HUES48 (cell line): ENCODE measurements around the gene OR51B2.

Source experiments
- H3K27ac ChIP-seq: one replicate; pipeline ENCODE4 v1.7.0; 2013; ENCODE audit warnings: low read depth, low read length, inconsistent platforms
- H3K27me3 ChIP-seq: 2 replicates; pipeline ENCODE4 v1.6.1; 2013; ENCODE audit warnings: mild to moderate bottlenecking, low read length; ENCODE audit not compliant: control insufficient read depth, insufficient read depth
- H3K36me3 ChIP-seq: 2 replicates; pipeline ENCODE4 v1.6.1; 2013; ENCODE audit warnings: low read length; ENCODE audit not compliant: control insufficient read depth, insufficient read depth
- H3K4me1 ChIP-seq: 2 replicates; pipeline ENCODE4 v1.6.1; 2013; ENCODE audit warnings: mild to moderate bottlenecking, low read length; ENCODE audit not compliant: control insufficient read depth, insufficient read depth
- H3K4me3 ChIP-seq: 2 replicates; pipeline ENCODE4 v1.5.1; 2013; ENCODE audit warnings: mild to moderate bottlenecking, low read depth, low read length
- H3K9ac ChIP-seq: 2 replicates; pipeline ENCODE4 v1.6.1; 2013; ENCODE audit warnings: mild to moderate bottlenecking, low read depth, low read length, moderate library complexity
- H3K9me3 ChIP-seq: 2 replicates; pipeline ENCODE4 v1.6.1; 2013; ENCODE audit warnings: low read length; ENCODE audit not compliant: control insufficient read depth, insufficient read depth

The OR51B2 gene

GRCh38 chr11:5290106-5290505, 34.0 kb downstream of the OR51B2 start:
- Histone ChIP-seq H3K36me3 (no peaks in the 10 kb centered on the region), H3K27ac (no peak overlapping the region), H3K9me3 (no peaks in the 10 kb centered on the region), H3K9ac (no peak overlapping the region), H3K4me3 (no peak overlapping the region), H3K4me1 (no peaks in the 10 kb centered on the region), H3K27me3 (no peaks in the 10 kb centered on the region)

GRCh38 chr11:5289696-5290095, 34.4 kb downstream of the OR51B2 start:
- H3K4me3 ChIP-seq = no peak overlapping the region
- H3K27me3 ChIP-seq = no peaks in the 10 kb centered on the region
- H3K27ac ChIP-seq = no peak overlapping the region
- H3K36me3 ChIP-seq = no peaks in the 10 kb centered on the region
- no peaks in the 10 kb centered on the region for H3K9me3 ChIP-seq
- H3K4me1 ChIP-seq = no peaks in the 10 kb centered on the region
- no peak overlapping the region for H3K9ac ChIP-seq

- H3K27ac ChIP-seq = no peak overlapping the region
- H3K4me1 ChIP-seq = no peaks in the 10 kb centered on the region
These were observed 35.1 kb downstream of the OR51B2 start for GRCh38 chr11:5288906-5289550.

GRCh38 chr11:5288108-5288905, 35.8 kb downstream of the OR51B2 start:
- Histone ChIP-seq H3K4me3 (no peak overlapping the region), H3K9ac (no peak overlapping the region), H3K27ac (no peak overlapping the region), H3K9me3 (no peaks in the 10 kb centered on the region), H3K4me1 (no peaks in the 10 kb centered on the region), H3K36me3 (no peaks in the 10 kb centered on the region), H3K27me3 (no peaks in the 10 kb centered on the region)

More at GRCh38 chr11:5288906-5289550, 35.1 kb downstream of the OR51B2 start:
- Histone ChIP-seq H3K27me3 (no peaks in the 10 kb centered on the region), H3K36me3 (no peaks in the 10 kb centered on the region), H3K9me3 (no peaks in the 10 kb centered on the region), H3K4me3 (no peak overlapping the region), H3K9ac (no peak overlapping the region)

- H3K36me3 ChIP-seq = no peaks in the 10 kb centered on the region
- no peaks in the 10 kb centered on the region for H3K4me1 ChIP-seq
- no peaks in the 10 kb centered on the region for H3K9me3 ChIP-seq
- H3K27me3 ChIP-seq = no peaks in the 10 kb centered on the region
- no peak overlapping the region for H3K4me3 ChIP-seq
- H3K9ac ChIP-seq = no peak overlapping the region
- H3K27ac ChIP-seq = no peak overlapping the region
These were observed 37.2 kb downstream of the OR51B2 start for GRCh38 chr11:5286901-5287300.

GRCh38 chr11:5286351-5286750, 37.7 kb downstream of the OR51B2 start:
- Histone ChIP-seq H3K4me3 (no peak overlapping the region), H3K27me3 (no peaks in the 10 kb centered on the region), H3K36me3 (no peaks in the 10 kb centered on the region), H3K9ac (no peak overlapping the region), H3K9me3 (no peaks in the 10 kb centered on the region), H3K27ac (no peak overlapping the region), H3K4me1 (no peaks in the 10 kb centered on the region)

GRCh38 chr11:5285703-5286340, 38.3 kb downstream of the OR51B2 start:
- Histone ChIP-seq H3K9me3 (no peaks in the 10 kb centered on the region), H3K4me1 (0 out of 2 replicates have a peak, but pooled peaks cover 1% of the 10 kb centered on the region)

GRCh38 chr11:5284637-5285036, 39.5 kb downstream of the OR51B2 start:
- H3K4me1 ChIP-seq = peaks cover 4% of the 10 kb centered on the region; the same call in 1 of the 2 replicates
- no peaks in the 10 kb centered on the region for H3K27me3 ChIP-seq
- no peak overlapping the region for H3K9ac ChIP-seq

More at GRCh38 chr11:5285703-5286340, 38.3 kb downstream of the OR51B2 start:
- H3K27ac ChIP-seq = no peak overlapping the region
- H3K9ac ChIP-seq = no peak overlapping the region
- no peaks in the 10 kb centered on the region for H3K36me3 ChIP-seq
- no peak overlapping the region for H3K4me3 ChIP-seq
- no peaks in the 10 kb centered on the region for H3K27me3 ChIP-seq

GRCh38 chr11:5283882-5284281, 40.2 kb downstream of the OR51B2 start:
- Histone ChIP-seq H3K9ac (no peak overlapping the region), H3K4me3 (no peak overlapping the region), H3K27me3 (no peaks in the 10 kb centered on the region), H3K4me1 (peaks cover 4% of the 10 kb centered on the region; the same call in 1 of the 2 replicates), H3K27ac (no peak overlapping the region), H3K36me3 (no peaks in the 10 kb centered on the region), H3K9me3 (no peaks in the 10 kb centered on the region)

More at GRCh38 chr11:5284637-5285036, 39.5 kb downstream of the OR51B2 start:
- H3K4me3 ChIP-seq = no peak overlapping the region
- H3K9me3 ChIP-seq = no peaks in the 10 kb centered on the region
- H3K27ac ChIP-seq = no peak overlapping the region
- H3K36me3 ChIP-seq = no peaks in the 10 kb centered on the region

- Histone ChIP-seq H3K27ac (no peak overlapping the region), H3K36me3 (no peaks in the 10 kb centered on the region), H3K27me3 (no peaks in the 10 kb centered on the region), H3K9me3 (no peaks in the 10 kb centered on the region), H3K9ac (no peak overlapping the region), H3K4me3 (no peak overlapping the region), H3K4me1 (peaks cover 4% of the 10 kb centered on the region; the same call in 1 of the 2 replicates)
These were observed 41.0 kb downstream of the OR51B2 start for GRCh38 chr11:5283086-5283485.

- Histone ChIP-seq H3K27ac (no peak overlapping the region), H3K4me1 (peaks cover 4% of the 10 kb centered on the region; the same call in 1 of the 2 replicates), H3K9me3 (no peaks in the 10 kb centered on the region), H3K4me3 (no peak overlapping the region), H3K27me3 (no peaks in the 10 kb centered on the region), H3K9ac (no peak overlapping the region), H3K36me3 (no peaks in the 10 kb centered on the region)
These were observed 41.5 kb downstream of the OR51B2 start for GRCh38 chr11:5282628-5283027.
